Neural cell (in vitro differentiated cells): ENCODE results near the gene CAAP1.

Experiments used
- CTCF ChIP-seq: fragments of 450-650 bp; IDR thresholded peaks from 2 replicates; pipeline ENCODE4 v1.5.1; 2014; ENCODE audit warnings: antibody characterized with exemption, mild to moderate bottlenecking, moderate library complexity; ENCODE audit not compliant: poor library complexity, severe bottlenecking
- EP300 ChIP-seq: fragments of 450-650 bp; conservative IDR thresholded peaks from 2 replicates; pipeline ENCODE4 v1.6.1; 2014; ENCODE audit warnings: antibody characterized with exemption, mild to moderate bottlenecking, moderate library complexity; ENCODE audit not compliant: poor library complexity, severe bottlenecking
- EZH2 ChIP-seq: fragments of 200-600, 300-800 bp; shearing (Covaris generic), sonication (generic); IDR thresholded peaks from 2 replicates; pipeline ENCODE4 v1.6.1; 2014; ENCODE audit warnings: antibody characterized with exemption, low read length, borderline replicate concordance, mild to moderate bottlenecking; ENCODE audit not compliant: insufficient read depth, poor library complexity, severe bottlenecking
- POLR2AphosphoS5 ChIP-seq: IDR thresholded peaks from 2 replicates; pipeline ENCODE4 v1.6.1; 2012
- SMC3 ChIP-seq: fragments of 450-650 bp; conservative IDR thresholded peaks from 2 replicates; pipeline ENCODE4 v1.6.1; 2014; ENCODE audit warnings: antibody characterized with exemption, mild to moderate bottlenecking, moderate library complexity; ENCODE audit not compliant: poor library complexity
- TAF1 ChIP-seq: IDR thresholded peaks from 2 replicates; pipeline ENCODE4 v1.6.1; 2012; ENCODE audit warnings: low read depth
- TF ChIP-seq, protein P1 (sequence below): IDR thresholded peaks from 2 replicates; pipeline ENCODE4 v1.6.1; 2012; ENCODE audit warnings: borderline replicate concordance

DNA sequence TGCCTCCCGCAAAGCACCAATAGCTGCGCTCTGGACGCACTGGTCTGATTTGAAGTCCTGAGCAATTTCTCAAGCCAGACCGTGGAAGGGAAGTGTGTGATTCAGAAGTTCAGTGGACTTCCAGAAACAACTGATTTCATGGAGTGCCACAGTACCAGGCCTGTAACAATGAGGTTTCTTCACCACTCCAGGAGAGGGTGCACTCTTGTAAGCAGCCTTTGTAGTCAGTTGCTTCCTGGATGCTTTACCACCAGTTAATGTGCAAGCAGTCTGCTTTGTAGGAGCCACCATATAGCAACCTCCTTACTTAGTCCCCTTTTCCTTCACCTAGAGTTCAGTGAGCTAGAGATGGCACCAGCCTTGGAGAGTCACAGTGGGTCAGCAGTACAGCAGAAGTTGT is 12.3 kb downstream of the CAAP1 start:
- TF ChIP-seq CTCF = no peak
- no peak for TF ChIP-seq SMC3
- TF ChIP-seq TAF1 = no peak
- no peak for TF ChIP-seq EZH2
- TF ChIP-seq, protein P1, sequence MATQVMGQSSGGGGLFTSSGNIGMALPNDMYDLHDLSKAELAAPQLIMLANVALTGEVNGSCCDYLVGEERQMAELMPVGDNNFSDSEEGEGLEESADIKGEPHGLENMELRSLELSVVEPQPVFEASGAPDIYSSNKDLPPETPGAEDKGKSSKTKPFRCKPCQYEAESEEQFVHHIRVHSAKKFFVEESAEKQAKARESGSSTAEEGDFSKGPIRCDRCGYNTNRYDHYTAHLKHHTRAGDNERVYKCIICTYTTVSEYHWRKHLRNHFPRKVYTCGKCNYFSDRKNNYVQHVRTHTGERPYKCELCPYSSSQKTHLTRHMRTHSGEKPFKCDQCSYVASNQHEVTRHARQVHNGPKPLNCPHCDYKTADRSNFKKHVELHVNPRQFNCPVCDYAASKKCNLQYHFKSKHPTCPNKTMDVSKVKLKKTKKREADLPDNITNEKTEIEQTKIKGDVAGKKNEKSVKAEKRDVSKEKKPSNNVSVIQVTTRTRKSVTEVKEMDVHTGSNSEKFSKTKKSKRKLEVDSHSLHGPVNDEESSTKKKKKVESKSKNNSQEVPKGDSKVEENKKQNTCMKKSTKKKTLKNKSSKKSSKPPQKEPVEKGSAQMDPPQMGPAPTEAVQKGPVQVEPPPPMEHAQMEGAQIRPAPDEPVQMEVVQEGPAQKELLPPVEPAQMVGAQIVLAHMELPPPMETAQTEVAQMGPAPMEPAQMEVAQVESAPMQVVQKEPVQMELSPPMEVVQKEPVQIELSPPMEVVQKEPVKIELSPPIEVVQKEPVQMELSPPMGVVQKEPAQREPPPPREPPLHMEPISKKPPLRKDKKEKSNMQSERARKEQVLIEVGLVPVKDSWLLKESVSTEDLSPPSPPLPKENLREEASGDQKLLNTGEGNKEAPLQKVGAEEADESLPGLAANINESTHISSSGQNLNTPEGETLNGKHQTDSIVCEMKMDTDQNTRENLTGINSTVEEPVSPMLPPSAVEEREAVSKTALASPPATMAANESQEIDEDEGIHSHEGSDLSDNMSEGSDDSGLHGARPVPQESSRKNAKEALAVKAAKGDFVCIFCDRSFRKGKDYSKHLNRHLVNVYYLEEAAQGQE = no peak
- no peak for TF ChIP-seq EP300
- TF ChIP-seq POLR2AphosphoS5 = no peak
